Measurements from ENCODE around the gene SPOP. TPM values are rescaled to one million over a fixed set of nuclear protein-coding genes. Genes with fewer than 3 reads are reported as not detected.

The SPOP gene
- total and polyA plus RNA-seq, 9 of the 15 experiments (the other 6 are each of a cell fraction or from before 2014, with no cell fraction given) = 34.2 to 65.9 (median 39.7) TPM

- no peak for TF ChIP-seq ATF3 (IDR thresholded peaks at IDR 0.05)
- no peak for TF ChIP-seq ATF3 (CRISPR knock-in tag; conservative IDR thresholded peaks at IDR 0.05)
- TF ChIP-seq ZBTB43 (CRISPR knock-in tag; IDR thresholded peaks at IDR 0.05) = no peak
- TF ChIP-seq KDM1A (IDR thresholded peaks at IDR 0.05) = 0 out of 4 replicates have a peak, but pooled peaks of 1 of the 2 experiments have one; percentile 6
- TF ChIP-seq E2F1 (CRISPR knock-in tag; IDR thresholded peaks at IDR 0.05) = no peak
- TF ChIP-seq FOXM1 (IDR thresholded peaks at IDR 0.05; ENCODE audit: low read depth) = no peak
- no peak for TF ChIP-seq FOXM1 (CRISPR knock-in tag; IDR thresholded peaks at IDR 0.05; ENCODE audit: low read depth)
- no peak for TF ChIP-seq ZNF311 (CRISPR knock-in tag; IDR thresholded peaks at IDR 0.05)
- peak; percentile 80 for TF ChIP-seq EGR1 (conservative IDR thresholded peaks at IDR 0.05)
- TF ChIP-seq ZNF639 (CRISPR knock-in tag; conservative IDR thresholded peaks at IDR 0.05 in 1 of 2, IDR thresholded peaks at IDR 0.05 in 1 of 2) = no peak
- TF ChIP-seq ZNF3 (CRISPR knock-in tag; IDR thresholded peaks at IDR 0.05) = no peak
- TF ChIP-seq HMG20A (CRISPR knock-in tag; conservative IDR thresholded peaks at IDR 0.05) = no peak
- no peak for TF ChIP-seq ZNF507 (tag; conservative IDR thresholded peaks at IDR 0.05)
- TF ChIP-seq DDX20 (tag; IDR thresholded peaks at IDR 0.05; ENCODE audit: low read depth) = no peak
- TF ChIP-seq ZNF778 (CRISPR knock-in tag; IDR thresholded peaks at IDR 0.05) = no peak
- TF ChIP-seq CBX2 (IDR thresholded peaks at IDR 0.05; ENCODE audit: insufficient read depth, low read length, poor library complexity, severe bottlenecking) = no peak
- no peak for TF ChIP-seq POLR2H (tag; IDR thresholded peaks at IDR 0.05; ENCODE audit: low read depth)
- TF ChIP-seq MYNN (IDR thresholded peaks at IDR 0.05) = no peak
- no peak for TF ChIP-seq MYNN (CRISPR knock-in tag; IDR thresholded peaks at IDR 0.05)
- TF ChIP-seq RAD51 (IDR thresholded peaks at IDR 0.05; ENCODE audit: borderline replicate concordance, low read depth) = no peak
- TF ChIP-seq MCM3 (IDR thresholded peaks at IDR 0.05) = no peak
- TF ChIP-seq E2F8 (IDR thresholded peaks at IDR 0.05; ENCODE audit: low read depth, partially characterized antibody) = no peak
Observed at GRCh38 chr17:49574945-49575678, 102.8 kb downstream of the SPOP start (continued).
